ENCODE results near the gene STEEP1.

The STEEP1 gene

GRCh38 chrX:119521246-119521645 lies 44.0 kb downstream of the STEEP1 start:
- H4K20me1 ChIP-seq (ENCODE audit: control insufficient read depth, insufficient read depth, low read depth, low read length), result no peaks in the 10 kb centered on the region
- H3K9me3 ChIP-seq (ENCODE audit: control insufficient read depth, insufficient read depth, low read length), result no peaks in the 10 kb centered on the region
- no peak overlapping the region for H3K4me3 ChIP-seq (ENCODE audit: low read length)
- H3K9me2 ChIP-seq (replicated peaks; ENCODE audit: control insufficient read depth, low read length), result no peaks in the 10 kb centered on the region
- peaks cover 6% of the 10 kb centered on the region for H3K4me1 ChIP-seq (ENCODE audit: control insufficient read depth, low read length)
- H3F3A ChIP-seq (ENCODE audit: control insufficient read depth, insufficient read depth), result no peaks in the 10 kb centered on the region
- no peaks in the 10 kb centered on the region for H3K79me2 ChIP-seq (ENCODE audit: control insufficient read depth, low read length)
- H3K27ac ChIP-seq (ENCODE audit: low read depth, low read length), result no peak overlapping the region
- no peak for TF ChIP-seq CTCF (IDR thresholded peaks at IDR 0.05; ENCODE audit: low read depth, low read length, poor library complexity, severe bottlenecking)
- no peaks in the 10 kb centered on the region for H3K27me3 ChIP-seq (ENCODE audit: control insufficient read depth, low read length)
- H3K4me2 ChIP-seq (ENCODE audit: low read length), result no peak overlapping the region
- H3K36me3 ChIP-seq (ENCODE audit: control insufficient read depth, low read length), result no peaks in the 10 kb centered on the region

DNA sequence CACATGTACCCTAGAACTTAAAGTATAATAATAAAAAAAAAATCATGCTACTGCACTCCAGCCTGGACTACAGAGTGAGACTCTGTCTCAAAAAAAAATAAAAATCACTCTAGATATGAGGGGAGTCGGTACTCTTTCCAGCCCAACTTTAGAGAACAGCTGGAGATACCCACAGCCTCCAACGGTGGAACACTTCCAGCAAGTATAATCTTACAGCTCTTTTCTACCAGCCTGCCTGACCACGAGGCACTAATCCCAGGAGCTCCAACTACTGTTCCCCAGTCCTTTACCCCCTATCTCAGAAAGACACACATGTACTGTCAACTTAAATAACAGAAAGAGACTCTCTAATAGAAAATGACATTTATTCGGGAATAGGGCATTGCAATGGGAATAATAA lies 46.8 kb downstream of the STEEP1 start:
- Histone ChIP-seq H3K4me3 (ENCODE audit: low read length) (no peak overlapping the region), H3K4me1 (ENCODE audit: control insufficient read depth, low read length) (peaks cover 10% of the 10 kb centered on the region), H3K36me3 (ENCODE audit: control insufficient read depth, low read length) (no peaks in the 10 kb centered on the region), H4K20me1 (ENCODE audit: control insufficient read depth, insufficient read depth, low read depth, low read length) (no peaks in the 10 kb centered on the region), H3K27ac (ENCODE audit: low read depth, low read length) (no peak overlapping the region), H3K9me3 (ENCODE audit: control insufficient read depth, insufficient read depth, low read length) (no peaks in the 10 kb centered on the region), H3K4me2 (ENCODE audit: low read length) (no peak overlapping the region), H3K79me2 (ENCODE audit: control insufficient read depth, low read length) (no peaks in the 10 kb centered on the region), H3K9me2 (replicated peaks; ENCODE audit: control insufficient read depth, low read length) (no peaks in the 10 kb centered on the region), H3K27me3 (ENCODE audit: control insufficient read depth, low read length) (no peaks in the 10 kb centered on the region), H3F3A (ENCODE audit: control insufficient read depth, insufficient read depth) (no peaks in the 10 kb centered on the region)
- no peak for TF ChIP-seq EZH2phosphoT487 (IDR thresholded peaks at IDR 0.05; ENCODE audit: borderline replicate concordance, low read length)

- no peak for TF ChIP-seq EZH2phosphoT487 (IDR thresholded peaks at IDR 0.05; ENCODE audit: borderline replicate concordance, low read length)
- TF ChIP-seq CTCF (IDR thresholded peaks at IDR 0.05; ENCODE audit: low read depth, low read length, poor library complexity, severe bottlenecking), result peak; percentile 85
- no peaks in the 10 kb centered on the region for H3K27me3 ChIP-seq (ENCODE audit: control insufficient read depth, low read length)
- no peaks in the 10 kb centered on the region for H3K9me2 ChIP-seq (replicated peaks; ENCODE audit: control insufficient read depth, low read length)
- H3K4me3 ChIP-seq (ENCODE audit: low read length), result no peak overlapping the region
- no peaks in the 10 kb centered on the region for H3K36me3 ChIP-seq (ENCODE audit: control insufficient read depth, low read length)
- H3K4me1 ChIP-seq (ENCODE audit: control insufficient read depth, low read length), result peaks cover 9% of the 10 kb centered on the region
- no peak overlapping the region for H3K4me2 ChIP-seq (ENCODE audit: low read length)
- no peaks in the 10 kb centered on the region for H3F3A ChIP-seq (ENCODE audit: control insufficient read depth, insufficient read depth)
- H3K27ac ChIP-seq (ENCODE audit: low read depth, low read length), result no peak overlapping the region
- no peaks in the 10 kb centered on the region for H3K9me3 ChIP-seq (ENCODE audit: control insufficient read depth, insufficient read depth, low read length)
- no peaks in the 10 kb centered on the region for H3K79me2 ChIP-seq (ENCODE audit: control insufficient read depth, low read length)
- no peaks in the 10 kb centered on the region for H4K20me1 ChIP-seq (ENCODE audit: control insufficient read depth, insufficient read depth, low read depth, low read length)
Observed at GRCh38 chrX:119516157-119516702, 49.0 kb downstream of the STEEP1 start.

DNA sequence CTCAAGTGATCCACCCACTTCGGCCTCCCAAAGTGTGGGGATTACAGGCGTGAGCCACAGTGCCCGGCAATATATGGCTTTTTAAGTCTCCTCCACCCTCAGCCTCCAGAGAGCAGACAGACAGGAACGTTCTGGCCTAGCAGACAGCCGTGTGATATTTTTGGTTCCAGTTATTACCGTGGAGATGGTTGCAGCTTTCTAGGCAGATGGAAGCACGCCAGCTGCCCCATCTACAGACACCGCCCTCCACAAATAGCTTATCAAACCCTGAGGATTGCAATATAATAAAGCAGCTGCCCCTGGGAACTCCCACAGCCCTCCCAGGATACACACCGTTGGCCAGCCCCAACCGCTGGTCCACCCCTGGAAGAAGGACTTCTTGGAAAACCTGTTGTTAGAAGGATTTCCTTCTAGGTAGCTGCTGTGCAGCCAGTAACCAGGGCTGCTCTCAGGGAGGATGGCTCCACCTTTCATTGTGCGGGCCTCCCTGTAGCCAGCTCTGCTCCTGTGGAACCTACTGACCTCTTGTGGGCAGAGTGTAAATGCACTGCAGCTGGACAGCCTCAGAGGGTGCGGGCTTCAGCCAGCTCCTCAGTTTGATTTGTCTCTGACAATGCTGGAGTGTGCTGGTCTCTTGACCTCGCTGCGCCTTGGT lies 52.9 kb downstream of the STEEP1 start:
- TF ChIP-seq CTCF (IDR thresholded peaks at IDR 0.05; ENCODE audit: low read depth, low read length, poor library complexity, severe bottlenecking) (peak; percentile 45), EZH2phosphoT487 (IDR thresholded peaks at IDR 0.05; ENCODE audit: borderline replicate concordance, low read length) (no peak)
- no peak overlapping the region for H3K4me2 ChIP-seq (ENCODE audit: low read length)
- no peaks in the 10 kb centered on the region for H3K79me2 ChIP-seq (ENCODE audit: control insufficient read depth, low read length)
- H3K9me3 ChIP-seq (ENCODE audit: control insufficient read depth, insufficient read depth, low read length), result no peaks in the 10 kb centered on the region
- no peak overlapping the region for H3K27ac ChIP-seq (ENCODE audit: low read depth, low read length)
- H4K20me1 ChIP-seq (ENCODE audit: control insufficient read depth, insufficient read depth, low read depth, low read length), result no peaks in the 10 kb centered on the region
- no peaks in the 10 kb centered on the region for H3F3A ChIP-seq (ENCODE audit: control insufficient read depth, insufficient read depth)
- H3K36me3 ChIP-seq (ENCODE audit: control insufficient read depth, low read length), result no peaks in the 10 kb centered on the region
- H3K4me3 ChIP-seq (ENCODE audit: low read length), result no peak overlapping the region
- peaks cover 7% of the 10 kb centered on the region for H3K4me1 ChIP-seq (ENCODE audit: control insufficient read depth, low read length)
- H3K9me2 ChIP-seq (replicated peaks; ENCODE audit: control insufficient read depth, low read length), result no peaks in the 10 kb centered on the region
- H3K27me3 ChIP-seq (ENCODE audit: control insufficient read depth, low read length), result no peaks in the 10 kb centered on the region
